DOHH2 (cell line): Measurements from ENCODE around the gene NF1.

ENCODE experiments used
- CTCF ChIP-seq: fragments of 200-600 bp; sonication (generic); IDR thresholded peaks from one replicate; pipeline ENCODE4 v1.5.1; 2014; ENCODE audit warnings: antibody characterized with exemption, mild to moderate bottlenecking, low read depth, low read length; ENCODE audit not compliant: poor library complexity, severe bottlenecking
- EZH2phosphoT487 ChIP-seq: fragments of 200-600 bp; sonication (generic); IDR thresholded peaks from 2 replicates; pipeline ENCODE4 v1.6.1; 2017; ENCODE audit warnings: borderline replicate concordance, mild to moderate bottlenecking, antibody characterized with exemption, low read length, moderate library complexity, mixed read lengths

- TF ChIP-seq CTCF: no peak
- no peak for TF ChIP-seq EZH2phosphoT487
These were observed 17.4 kb downstream of the NF1 start for GRCh38 chr17:31112001-31112661.
